HG03060 (cell line): Measurements from ENCODE around the gene TRMT10C.
"Not testable (repeated sequence)": the region's sequence is repeated elsewhere in the genome, so short reads cannot be mapped to it uniquely, and the experiment has no call there.

ENCODE experiments used
- ATAC-seq: cut with Tn5 transposase; IDR thresholded peaks from one replicate; pipeline ENCODE4 v1.9.1; 2021; ENCODE audit warnings: low read depth, moderate number of reproducible peaks; ENCODE audit not compliant: unreplicated experiment

Gene TRMT10C

DNA sequence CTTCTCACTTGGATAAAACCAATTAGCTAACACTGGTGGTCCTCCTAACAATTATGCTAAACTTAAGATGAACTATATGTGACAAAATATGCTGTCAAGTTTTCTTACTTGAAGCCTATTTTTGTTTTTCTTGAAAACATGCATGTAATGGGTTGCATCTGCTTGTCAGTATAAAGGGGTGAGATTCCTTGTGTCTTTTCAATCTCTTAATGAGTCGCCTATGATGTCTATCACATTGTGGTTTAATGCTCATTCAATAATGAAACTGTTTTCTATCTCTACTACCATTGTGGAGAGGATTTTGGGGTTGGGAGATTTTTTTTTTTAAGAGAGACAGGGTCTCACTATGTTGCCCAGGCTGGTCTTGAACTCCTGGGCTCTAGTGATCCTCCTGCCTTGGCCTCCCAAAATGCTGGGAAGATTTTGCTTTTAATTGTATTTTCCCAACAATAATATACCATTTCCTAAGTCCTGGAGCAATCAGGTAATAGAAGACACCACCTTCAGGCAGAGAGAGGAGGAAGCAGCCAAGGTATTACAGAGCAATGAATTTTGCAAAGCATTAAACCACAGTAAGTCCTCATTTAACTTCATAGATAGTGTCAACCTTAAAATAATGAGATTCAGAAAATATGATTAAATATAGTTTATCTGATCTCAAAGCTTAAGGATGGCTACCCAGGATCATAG, 17.4 kb upstream of the TRMT10C start:
- ATAC-seq, result no peak

GRCh38 chr3:101548527-101549105, 13.1 kb upstream of the TRMT10C start:
- no peak for ATAC-seq

- ATAC-seq, result no peak
These were observed 12.2 kb upstream of the TRMT10C start for GRCh38 chr3:101549473-101549872.

DNA sequence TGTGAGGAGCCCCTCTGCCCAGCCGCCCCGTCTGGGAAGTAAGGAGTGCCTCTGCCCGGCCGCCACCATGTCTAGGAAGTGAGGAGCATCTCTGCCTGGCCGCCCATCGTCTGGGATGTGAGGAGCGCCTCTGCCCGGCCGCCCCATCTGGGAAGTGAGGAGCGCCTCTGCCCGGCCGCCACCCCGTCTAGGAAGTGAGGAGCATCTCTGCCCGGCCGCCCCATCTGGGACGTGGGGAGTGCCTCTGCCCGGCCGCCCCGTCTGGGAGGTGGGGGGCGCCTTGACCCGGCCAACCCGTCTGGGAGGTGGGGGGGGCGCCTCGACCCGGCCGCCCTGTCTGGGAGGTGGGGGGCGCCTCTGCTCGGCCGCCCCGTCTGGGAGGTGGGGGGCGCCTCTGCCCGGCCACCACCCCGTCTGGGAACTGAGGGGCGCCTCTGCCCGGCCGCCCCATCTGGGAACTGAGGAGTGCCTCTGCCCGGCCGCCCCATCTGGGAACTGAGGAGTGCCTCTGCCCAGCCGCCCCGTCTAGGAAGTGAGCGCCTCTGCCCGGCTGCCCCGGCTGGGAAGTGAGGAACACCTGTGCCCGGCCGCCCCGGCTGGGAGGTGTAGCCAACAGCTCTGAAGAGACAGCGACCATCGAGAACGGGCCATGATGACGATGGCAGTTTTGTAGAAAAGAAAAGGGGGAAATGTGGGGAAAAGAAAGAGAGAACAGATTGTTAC, 10.1 kb upstream of the TRMT10C start:
- not testable (repeated sequence) for ATAC-seq

DNA sequence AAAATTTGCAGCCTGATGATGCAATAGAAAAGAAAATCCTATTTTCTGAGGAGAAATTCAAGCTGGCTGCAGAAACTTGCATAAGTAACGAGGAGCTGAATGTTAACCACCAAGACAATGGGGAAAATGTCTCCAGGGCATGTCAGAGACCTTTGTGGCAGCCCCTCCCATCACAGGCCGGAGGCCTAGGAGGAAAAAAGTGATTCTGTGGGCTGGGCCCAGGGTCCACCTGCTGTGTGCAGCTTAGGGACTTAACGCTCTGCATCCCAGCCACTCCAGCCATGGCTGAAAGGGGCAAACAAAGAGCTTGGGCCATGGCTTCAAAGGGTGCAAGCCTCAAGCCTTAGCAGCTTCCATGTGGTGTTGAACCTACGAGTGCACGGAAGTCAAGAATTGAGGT, 8.3 kb upstream of the TRMT10C start:
- ATAC-seq, result not testable (repeated sequence)

- ATAC-seq, result no peak
These were observed 5.6 kb upstream of the TRMT10C start for GRCh38 chr3:101556064-101556463.

- ATAC-seq, result no peak
These were observed 6.1 kb downstream of the TRMT10C start for GRCh38 chr3:101567528-101568317.

DNA sequence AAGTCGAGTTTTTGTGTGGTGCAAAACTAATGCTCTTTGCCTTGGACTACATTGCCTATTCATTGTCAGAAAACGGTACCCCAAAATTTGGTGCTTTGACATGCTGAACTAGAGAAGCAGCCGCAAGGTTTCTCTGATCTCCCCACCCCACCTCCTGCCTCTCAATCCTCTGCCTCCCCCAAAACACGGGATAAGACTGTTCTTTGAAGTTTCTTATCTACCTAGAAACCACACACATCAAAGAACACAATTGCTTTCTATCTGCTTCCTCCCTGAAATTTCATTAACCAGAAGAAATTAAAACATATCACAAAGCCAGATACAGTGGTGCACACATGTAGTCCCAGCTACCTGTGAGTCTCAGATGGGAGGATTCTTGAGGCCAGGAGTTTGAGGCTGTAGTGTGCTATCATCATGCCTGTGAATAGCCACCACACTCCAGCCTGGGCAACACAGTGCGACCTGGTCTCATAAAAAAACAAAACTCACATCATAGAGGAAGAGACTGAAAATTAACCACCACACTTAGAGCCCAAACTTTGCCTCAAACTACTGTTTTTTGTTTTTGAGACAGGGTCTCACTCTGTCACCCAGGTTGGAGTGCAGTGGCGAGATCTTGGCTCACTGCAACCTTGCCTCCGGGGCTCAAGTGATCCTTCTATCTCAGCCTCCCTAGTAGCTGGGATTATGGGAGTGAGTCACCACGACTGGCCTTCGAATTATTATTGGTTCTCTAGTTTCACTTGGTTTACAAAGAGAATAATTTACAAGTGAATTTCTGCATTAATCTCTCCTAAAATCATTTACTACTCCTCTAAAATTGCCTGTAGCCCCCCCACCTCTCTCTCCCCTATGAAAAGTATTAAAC, 9.6 kb downstream of the TRMT10C start:
- no peak for ATAC-seq

GRCh38 chr3:101573449-101574387, 12.1 kb downstream of the TRMT10C start, which contains the start of gene PCNP:
Gene PCNP (plus strand): TSS chr3:101574180. CDS start chr3:101574216, 36 bp downstream.
- ATAC-seq, result peak; percentile 78

DNA sequence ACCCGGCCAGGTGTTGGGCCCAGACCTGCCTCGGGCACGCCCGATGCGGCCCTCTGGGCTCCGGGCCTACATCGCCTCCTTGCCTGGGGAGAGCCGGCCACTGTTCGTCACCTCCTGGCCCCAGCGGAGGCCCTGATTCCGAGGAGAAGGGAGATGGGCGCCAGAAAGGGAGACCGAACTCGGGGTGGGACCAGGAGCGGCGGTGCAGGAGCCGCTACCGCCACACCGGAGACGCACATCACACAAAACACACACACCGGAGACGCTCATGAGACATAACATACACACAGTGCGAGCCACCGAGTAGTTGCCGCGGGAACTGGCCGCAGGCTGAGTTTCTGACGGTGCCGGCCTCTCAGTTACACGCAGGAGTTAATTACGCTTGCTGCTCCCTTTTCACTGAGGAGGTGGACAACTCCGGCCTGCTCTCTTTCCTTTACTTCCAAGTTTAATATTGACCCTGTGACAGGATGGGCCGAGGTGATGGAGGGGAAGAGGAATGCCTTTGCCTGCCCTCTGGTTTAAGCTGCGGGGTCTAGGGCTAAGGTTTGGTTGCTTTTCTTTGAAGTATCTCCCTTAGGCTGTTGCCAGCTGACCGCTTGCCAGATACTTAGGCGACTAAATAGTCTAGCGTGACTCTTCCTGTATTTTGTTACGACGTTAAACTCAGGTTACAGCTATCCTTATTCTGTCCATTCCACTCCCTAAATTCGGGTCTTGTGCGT, 12.9 kb downstream of the TRMT10C start:
- peak; percentile 24 for ATAC-seq

GRCh38 chr3:101577286-101577685, 15.6 kb downstream of the TRMT10C start:
- no peak for ATAC-seq

GRCh38 chr3:101588616-101589015, 26.9 kb downstream of the TRMT10C start:
- ATAC-seq, result no peak

DNA sequence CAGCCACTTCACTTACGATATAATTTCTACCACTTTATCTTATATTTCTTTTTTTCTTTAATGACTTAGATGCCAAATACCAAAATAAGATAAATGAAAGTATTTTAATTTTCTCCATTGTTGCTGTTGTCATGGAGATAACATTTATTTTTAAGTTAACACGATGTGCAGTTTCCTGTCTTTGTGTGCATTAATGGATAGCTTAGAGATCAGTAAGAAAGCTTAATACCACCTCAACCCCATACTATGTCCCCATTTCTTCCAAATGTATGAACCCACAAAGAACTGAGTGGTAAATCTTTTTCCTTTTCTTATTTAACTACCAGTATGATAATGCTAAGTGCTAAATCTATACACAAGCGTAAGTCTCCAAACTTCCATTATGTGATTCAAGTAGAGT, 29.4 kb downstream of the TRMT10C start:
- ATAC-seq, result no peak

GRCh38 chr3:101602731-101603130, 41.1 kb downstream of the TRMT10C start:
- ATAC-seq, result no peak

- no peak for ATAC-seq
These were observed 41.5 kb downstream of the TRMT10C start for GRCh38 chr3:101603184-101603583.

GRCh38 chr3:101605398-101605797, 43.7 kb downstream of the TRMT10C start:
- not testable (repeated sequence) for ATAC-seq

GRCh38 chr3:101611023-101611422, 49.4 kb downstream of the TRMT10C start:
- ATAC-seq, result no peak

GRCh38 chr3:101613014-101613413, 51.3 kb downstream of the TRMT10C start:
- ATAC-seq, result not testable (repeated sequence)
